ENCODE data around the gene PREB. TPM values are rescaled to one million over a fixed set of nuclear protein-coding genes. Genes with fewer than 3 reads are reported as not detected.

Gene PREB
- total RNA-seq, 1 donor from 2014 or later: 42.9 TPM

DNA sequence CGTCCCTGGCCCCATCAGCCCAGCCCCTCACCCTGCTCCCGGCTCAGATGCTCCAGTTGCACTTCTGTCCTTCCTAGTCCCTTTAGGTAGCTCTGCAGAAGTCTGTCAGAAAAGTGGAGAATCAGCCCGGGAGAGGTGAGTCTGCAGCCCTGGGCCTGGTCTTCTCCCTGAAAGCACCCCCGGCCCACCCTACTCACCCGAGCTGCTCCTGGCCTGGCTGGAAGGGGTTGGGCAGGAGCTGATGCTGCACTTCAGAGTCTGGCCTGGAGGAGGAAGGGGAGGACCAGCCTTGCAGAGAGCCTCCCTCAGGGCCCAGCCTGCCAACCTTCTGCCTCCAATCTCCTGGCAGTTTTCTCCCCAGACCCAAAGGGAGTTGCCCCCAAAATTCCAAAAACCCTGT, 32.1 kb downstream of the PREB start:
- Mint-ChIP-seq H3K4me1 (ENCODE audit: unreplicated experiment) (no peaks in the 10 kb centered on the region), H3K36me3 (ENCODE audit: low read depth, unreplicated experiment) (no peaks in the 10 kb centered on the region), H3K4me3 (ENCODE audit: unreplicated experiment) (no peak overlapping the region), H3K9me3 (ENCODE audit: unreplicated experiment) (no peaks in the 10 kb centered on the region), H3K27me3 (ENCODE audit: unreplicated experiment) (peaks cover 4% of the 10 kb centered on the region), H3K27ac (ENCODE audit: unreplicated experiment) (no peak overlapping the region)
- DNase-seq (ENCODE audit: low spot score): no peak
- TF ChIP-seq CTCF (IDR thresholded peaks at IDR 0.05; ENCODE audit: unreplicated experiment): no peak

DNA sequence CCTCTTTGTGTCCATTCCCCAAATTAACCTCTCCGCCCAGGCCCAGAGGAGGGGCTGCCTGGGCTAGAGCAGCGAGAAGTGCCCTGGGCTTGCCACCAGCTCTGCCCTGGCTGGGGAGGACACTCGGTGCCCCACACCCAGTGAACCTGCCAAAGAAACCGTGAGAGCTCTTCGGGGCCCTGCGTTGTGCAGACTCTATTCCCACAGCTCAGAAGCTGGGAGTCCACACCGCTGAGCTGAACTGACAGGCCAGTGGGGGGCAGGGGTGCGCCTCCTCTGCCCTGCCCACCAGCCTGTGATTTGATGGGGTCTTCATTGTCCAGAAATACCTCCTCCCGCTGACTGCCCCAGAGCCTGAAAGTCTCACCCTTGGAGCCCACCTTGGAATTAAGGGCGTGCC, 34.4 kb downstream of the PREB start:
- no peaks in the 10 kb centered on the region for H3K36me3 Mint-ChIP-seq (ENCODE audit: low read depth, unreplicated experiment)
- H3K27me3 Mint-ChIP-seq (ENCODE audit: unreplicated experiment): peaks cover 9% of the 10 kb centered on the region
- H3K9me3 Mint-ChIP-seq (ENCODE audit: unreplicated experiment): no peaks in the 10 kb centered on the region
- no peak for TF ChIP-seq CTCF (IDR thresholded peaks at IDR 0.05; ENCODE audit: unreplicated experiment)
- H3K27ac Mint-ChIP-seq (ENCODE audit: unreplicated experiment): no peak overlapping the region
- no peak overlapping the region for H3K4me3 Mint-ChIP-seq (ENCODE audit: unreplicated experiment)
- DNase-seq (ENCODE audit: low spot score): no peak
- peaks cover 4% of the 10 kb centered on the region for H3K4me1 Mint-ChIP-seq (ENCODE audit: unreplicated experiment)

- H3K4me1 Mint-ChIP-seq (ENCODE audit: unreplicated experiment): peaks cover 4% of the 10 kb centered on the region
- no peak overlapping the region for H3K4me3 Mint-ChIP-seq (ENCODE audit: unreplicated experiment)
- H3K27ac Mint-ChIP-seq (ENCODE audit: unreplicated experiment): no peak overlapping the region
- no peaks in the 10 kb centered on the region for H3K36me3 Mint-ChIP-seq (ENCODE audit: low read depth, unreplicated experiment)
- H3K9me3 Mint-ChIP-seq (ENCODE audit: unreplicated experiment): no peaks in the 10 kb centered on the region
- TF ChIP-seq CTCF (IDR thresholded peaks at IDR 0.05; ENCODE audit: unreplicated experiment): no peak
- peaks cover 9% of the 10 kb centered on the region for H3K27me3 Mint-ChIP-seq (ENCODE audit: unreplicated experiment)
- no peak for DNase-seq (ENCODE audit: low spot score)
Observed at GRCh38 chr2:27099334-27099955, 35.0 kb downstream of the PREB start.

DNA sequence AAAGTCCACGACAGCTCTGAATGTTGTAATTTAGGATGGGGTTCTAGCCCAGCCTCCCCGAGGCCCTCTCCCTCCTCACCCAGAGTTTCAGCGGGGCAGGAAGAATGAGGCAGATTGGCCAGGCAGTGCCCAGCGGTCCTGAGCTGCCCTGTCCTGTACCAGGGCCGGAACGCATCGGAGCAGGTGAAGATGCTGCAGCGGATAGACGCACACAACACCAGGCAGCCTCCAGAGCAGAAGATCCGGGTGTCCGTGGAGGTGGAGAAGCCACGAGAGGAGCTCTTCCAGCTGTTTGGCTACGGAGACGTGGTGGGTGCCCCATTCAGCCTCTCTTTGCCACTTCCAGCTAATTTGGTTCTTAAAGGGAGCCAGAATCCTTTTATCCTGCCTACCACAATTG, 37.1 kb downstream of the PREB start:
- H3K27me3 Mint-ChIP-seq (ENCODE audit: unreplicated experiment): peaks cover 11% of the 10 kb centered on the region
- H3K36me3 Mint-ChIP-seq (ENCODE audit: low read depth, unreplicated experiment): no peaks in the 10 kb centered on the region
- no peaks in the 10 kb centered on the region for H3K9me3 Mint-ChIP-seq (ENCODE audit: unreplicated experiment)
- H3K27ac Mint-ChIP-seq (ENCODE audit: unreplicated experiment): no peak overlapping the region
- no peak for DNase-seq (ENCODE audit: low spot score)
- no peak for TF ChIP-seq CTCF (IDR thresholded peaks at IDR 0.05; ENCODE audit: unreplicated experiment)
- no peak overlapping the region for H3K4me3 Mint-ChIP-seq (ENCODE audit: unreplicated experiment)
- H3K4me1 Mint-ChIP-seq (ENCODE audit: unreplicated experiment): peaks cover 9% of the 10 kb centered on the region

DNA sequence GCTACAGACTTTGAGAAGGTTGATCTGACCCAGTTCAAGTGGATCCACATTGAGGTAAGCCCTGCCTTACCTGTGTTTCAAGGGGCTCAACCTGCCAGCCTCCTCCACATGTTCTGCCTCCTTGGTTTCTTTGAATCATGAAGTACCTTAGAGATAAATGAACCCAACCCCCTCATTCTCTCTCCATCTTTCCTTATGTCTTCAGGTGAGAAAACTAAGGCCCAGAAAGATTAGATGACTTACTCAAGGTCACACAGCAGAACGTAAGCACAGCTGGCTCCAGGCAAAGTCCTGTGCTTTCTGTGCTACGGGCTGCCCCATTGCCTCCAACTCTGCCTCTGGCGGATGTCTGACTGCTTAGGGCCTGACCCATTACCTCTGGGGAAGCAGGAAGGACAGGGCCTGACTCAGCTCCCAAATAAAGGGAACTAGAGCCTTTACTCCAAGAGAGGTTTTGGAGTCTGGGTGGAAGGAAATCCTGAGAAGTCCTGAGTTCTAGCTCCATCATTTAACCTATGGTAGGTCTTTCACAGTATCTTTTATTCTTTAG, 37.6 kb downstream of the PREB start:
- Mint-ChIP-seq H3K4me1 (ENCODE audit: unreplicated experiment) (peaks cover 14% of the 10 kb centered on the region), H3K27me3 (ENCODE audit: unreplicated experiment) (peaks cover 11% of the 10 kb centered on the region), H3K36me3 (ENCODE audit: low read depth, unreplicated experiment) (no peaks in the 10 kb centered on the region), H3K27ac (ENCODE audit: unreplicated experiment) (peak overlapping the region; percentile 36), H3K9me3 (ENCODE audit: unreplicated experiment) (no peaks in the 10 kb centered on the region), H3K4me3 (ENCODE audit: unreplicated experiment) (no peak overlapping the region)
- TF ChIP-seq CTCF (IDR thresholded peaks at IDR 0.05; ENCODE audit: unreplicated experiment): no peak
- DNase-seq (ENCODE audit: low spot score): no peak

Data from endothelial cell (in vitro differentiated cells).